GM12872 (cell line): ENCODE measurements around the gene GUCD1.

Experiments
- TF ChIP-seq, protein P1 (sequence below): IDR thresholded peaks from 3 replicates; pipeline ENCODE4 v1.5.1; 2011; ENCODE audit warnings: low read depth, mild to moderate bottlenecking, low read length, moderate library complexity; ENCODE audit not compliant: insufficient read depth

The GUCD1 gene

DNA sequence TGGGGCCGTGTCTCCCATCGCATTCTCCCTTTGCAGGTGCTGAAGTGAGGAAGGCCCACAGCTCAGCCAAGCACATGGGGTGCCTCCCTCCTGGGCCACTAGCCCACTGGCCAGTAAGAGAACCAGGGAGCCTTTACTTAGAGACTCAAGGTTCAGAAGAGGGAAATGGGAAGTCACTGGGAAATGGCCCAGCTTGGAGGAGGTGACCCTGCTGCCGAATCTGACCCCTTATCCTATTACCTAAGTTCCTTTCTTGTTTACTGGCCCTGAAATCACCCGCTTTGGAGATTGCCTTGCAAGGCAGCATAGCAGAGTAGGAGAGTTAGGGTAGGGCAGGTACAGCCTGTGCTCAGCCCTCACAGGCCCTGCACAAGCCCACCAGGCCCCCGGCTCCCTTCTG lies 35.4 kb downstream of the GUCD1 start:
- TF ChIP-seq, protein P1, sequence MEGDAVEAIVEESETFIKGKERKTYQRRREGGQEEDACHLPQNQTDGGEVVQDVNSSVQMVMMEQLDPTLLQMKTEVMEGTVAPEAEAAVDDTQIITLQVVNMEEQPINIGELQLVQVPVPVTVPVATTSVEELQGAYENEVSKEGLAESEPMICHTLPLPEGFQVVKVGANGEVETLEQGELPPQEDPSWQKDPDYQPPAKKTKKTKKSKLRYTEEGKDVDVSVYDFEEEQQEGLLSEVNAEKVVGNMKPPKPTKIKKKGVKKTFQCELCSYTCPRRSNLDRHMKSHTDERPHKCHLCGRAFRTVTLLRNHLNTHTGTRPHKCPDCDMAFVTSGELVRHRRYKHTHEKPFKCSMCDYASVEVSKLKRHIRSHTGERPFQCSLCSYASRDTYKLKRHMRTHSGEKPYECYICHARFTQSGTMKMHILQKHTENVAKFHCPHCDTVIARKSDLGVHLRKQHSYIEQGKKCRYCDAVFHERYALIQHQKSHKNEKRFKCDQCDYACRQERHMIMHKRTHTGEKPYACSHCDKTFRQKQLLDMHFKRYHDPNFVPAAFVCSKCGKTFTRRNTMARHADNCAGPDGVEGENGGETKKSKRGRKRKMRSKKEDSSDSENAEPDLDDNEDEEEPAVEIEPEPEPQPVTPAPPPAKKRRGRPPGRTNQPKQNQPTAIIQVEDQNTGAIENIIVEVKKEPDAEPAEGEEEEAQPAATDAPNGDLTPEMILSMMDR: no peak

DNA sequence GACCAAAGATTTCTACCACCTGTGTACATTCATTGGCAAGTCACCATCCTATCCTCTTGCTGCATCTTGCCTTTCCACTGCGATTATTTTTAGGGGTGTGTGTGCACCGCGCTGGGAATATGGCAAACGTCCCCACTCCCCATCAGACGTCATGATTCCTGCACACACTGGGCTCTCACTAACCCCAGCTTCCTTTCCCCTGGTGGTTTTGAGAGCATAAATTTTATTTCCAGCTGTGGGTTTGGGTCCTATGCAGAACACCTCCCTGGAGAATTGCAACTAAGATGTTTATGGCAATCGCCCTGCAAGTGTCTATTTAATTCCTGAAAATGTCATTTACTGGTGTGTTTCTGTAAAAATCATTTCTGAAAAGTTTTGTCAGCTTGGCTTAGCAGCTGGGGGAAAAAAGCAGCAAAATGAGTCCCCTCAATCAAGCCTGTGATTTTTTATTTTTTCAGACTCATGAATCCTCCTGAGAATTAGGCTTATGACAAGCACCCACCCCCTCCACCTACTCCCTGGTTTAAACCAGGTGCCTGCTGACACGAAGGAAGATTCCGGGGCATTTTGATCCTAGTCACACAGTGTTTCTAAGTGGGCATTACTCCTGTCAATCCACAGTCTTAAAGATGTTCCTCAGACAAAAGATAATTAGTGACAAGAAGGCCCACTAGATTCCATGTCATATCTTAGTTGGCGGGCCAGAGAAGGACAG lies 36.0 kb downstream of the GUCD1 start:
- TF ChIP-seq, protein P1: no peak

DNA sequence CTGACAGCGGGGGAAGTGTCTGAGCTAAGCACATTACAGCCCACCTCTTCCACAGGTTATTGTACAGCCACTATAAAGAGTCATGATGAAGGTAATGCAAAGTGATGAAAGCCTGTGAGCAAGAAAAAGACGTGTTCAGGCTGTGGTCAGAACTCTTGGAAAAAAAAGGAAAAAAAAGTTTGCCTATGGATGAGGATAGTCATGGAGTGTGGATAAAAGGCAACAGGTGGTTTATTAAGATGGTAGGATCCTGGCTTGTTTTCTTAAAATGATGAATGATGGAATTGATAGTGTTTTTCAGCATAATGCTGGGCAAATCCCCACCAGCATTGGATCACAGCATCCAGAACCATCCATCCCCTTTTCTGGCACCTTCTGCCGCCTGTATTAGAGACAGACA lies 36.7 kb downstream of the GUCD1 start:
- TF ChIP-seq, protein P1: no peak

DNA sequence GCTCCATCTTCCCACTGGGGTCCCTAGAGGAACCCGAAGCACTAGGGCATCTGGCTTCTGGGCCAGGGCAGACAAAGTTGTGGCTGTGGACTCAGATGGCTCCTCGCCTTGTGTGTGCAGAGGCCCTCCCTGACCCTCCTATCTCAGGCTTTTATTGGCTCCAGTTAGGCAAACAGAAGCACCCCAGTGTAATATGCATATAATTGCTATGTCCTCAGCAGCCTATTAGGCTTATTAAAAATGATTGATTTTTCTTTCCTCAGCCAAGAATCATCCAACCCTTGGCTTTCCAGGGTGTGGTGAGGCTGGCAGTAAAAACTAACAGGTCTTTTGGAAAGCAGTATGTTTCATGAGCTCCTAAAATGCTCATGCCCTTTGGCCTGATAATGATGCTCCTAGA lies 37.5 kb downstream of the GUCD1 start:
- TF ChIP-seq, protein P1: no peak

DNA sequence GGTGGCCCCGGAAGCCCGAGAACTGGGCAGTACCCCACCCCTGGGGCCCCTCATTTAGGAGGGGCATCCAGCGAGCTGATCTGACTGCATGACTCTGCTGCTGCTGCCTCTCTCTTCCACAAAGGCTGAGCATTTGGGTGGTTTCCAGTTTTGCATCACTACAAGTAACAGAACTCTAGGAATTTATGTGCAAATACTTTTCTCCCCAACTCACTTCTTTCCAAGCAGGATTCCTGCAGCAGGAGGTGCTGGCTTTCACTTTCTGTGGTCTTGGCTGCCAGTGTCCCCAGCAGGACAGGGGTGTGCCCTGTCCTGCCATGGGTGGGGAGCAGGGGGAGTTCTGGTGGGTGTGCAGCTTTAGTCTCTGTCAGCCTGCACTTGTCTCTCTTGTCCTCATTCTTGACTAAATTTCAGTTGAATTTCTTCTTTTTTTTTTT lies 38.6 kb downstream of the GUCD1 start:
- TF ChIP-seq, protein P1: no peak

DNA sequence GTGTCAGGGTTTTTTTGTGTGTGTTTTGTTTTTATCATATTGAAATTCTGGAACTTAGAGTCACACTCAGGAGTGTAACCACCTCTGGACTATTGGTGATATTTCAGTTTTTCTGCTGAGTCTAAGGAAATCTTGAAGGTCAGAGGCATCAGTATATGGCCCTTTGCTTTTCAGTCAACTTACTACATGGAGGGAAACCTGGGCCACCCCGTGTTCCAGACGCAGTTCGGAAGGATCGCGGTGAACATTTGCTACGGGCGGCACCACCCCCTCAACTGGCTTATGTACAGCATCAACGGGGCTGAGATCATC lies 40.0 kb downstream of the GUCD1 start:
- TF ChIP-seq, protein P1: no peak

DNA sequence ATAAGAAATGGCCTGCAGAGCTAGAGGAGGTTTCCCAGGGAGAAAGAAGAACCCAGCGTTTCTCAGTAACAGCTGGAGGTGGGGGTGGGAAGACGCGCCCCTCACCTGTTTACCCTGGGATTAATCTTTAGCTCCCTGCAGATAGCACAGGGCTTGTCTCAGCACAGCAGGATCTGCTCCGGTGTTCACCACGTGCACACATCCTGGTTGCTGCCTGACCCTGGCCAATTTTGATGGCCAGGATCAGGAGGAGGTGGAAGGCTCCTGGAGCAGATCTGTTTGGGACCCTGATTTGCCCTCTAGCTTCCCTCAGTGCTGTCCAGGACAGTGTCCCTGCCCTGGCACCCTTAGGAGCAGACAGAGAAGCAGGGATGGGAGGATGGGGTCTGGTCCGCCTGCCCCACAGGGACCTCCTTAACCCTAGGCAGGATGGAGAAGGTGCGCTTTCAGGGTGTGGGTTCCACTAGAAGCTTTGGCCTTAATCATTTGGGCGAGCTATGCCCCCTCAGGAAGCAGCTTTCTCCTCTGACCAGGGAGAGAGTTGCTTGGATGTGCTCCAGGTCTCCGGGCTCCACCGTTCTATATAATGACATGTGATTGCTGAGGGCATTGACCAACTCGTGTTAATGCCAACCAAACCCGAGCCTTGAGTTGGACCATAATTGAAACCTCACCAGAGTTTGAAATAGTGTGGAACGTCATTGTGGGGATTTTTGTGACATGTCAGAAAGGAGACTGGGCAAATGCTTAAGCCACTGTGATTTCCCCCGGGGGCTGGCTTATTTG lies 40.5 kb downstream of the GUCD1 start:
- TF ChIP-seq, protein P1: no peak
